OCI-LY1 (cell line): ENCODE results near the gene PRR36.

Source experiments
- H2AFZ ChIP-seq: fragments of 200-600 bp; sonication (generic), shearing (Covaris generic); 2 replicates; pipeline ENCODE4 v1.6.0; 2014; ENCODE audit warnings: antibody characterized with exemption, mild to moderate bottlenecking, low read length
- H3F3A ChIP-seq: fragments of 200-600 bp; sonication (generic), shearing (Covaris generic); 2 replicates; pipeline ENCODE4 v1.6.0; 2014; ENCODE audit warnings: mild to moderate bottlenecking, antibody characterized with exemption, low read length, moderate library complexity; ENCODE audit not compliant: insufficient read depth
- H3K27ac ChIP-seq: fragments of 200-600 bp; sonication (generic); 2 replicates; pipeline ENCODE4 v1.5.1; 2014; ENCODE audit warnings: low read length, mixed run types, mild to moderate bottlenecking, low read depth; ENCODE audit not compliant: poor library complexity, severe bottlenecking
- H3K27me3 ChIP-seq: fragments of 200-600 bp; sonication (generic); 2 replicates; pipeline ENCODE4 v1.6.0; 2014; ENCODE audit warnings: antibody characterized with exemption, mild to moderate bottlenecking, low read length, moderate library complexity; ENCODE audit not compliant: insufficient read depth
- H3K36me3 ChIP-seq: fragments of 200-600 bp; sonication (generic); 2 replicates; pipeline ENCODE4 v1.6.1; 2014; ENCODE audit warnings: mild to moderate bottlenecking, antibody characterized with exemption, low read length, moderate library complexity, mixed read lengths; ENCODE audit not compliant: insufficient read depth
- H3K4me1 ChIP-seq: fragments of 200-600 bp; sonication (generic); 2 replicates; pipeline ENCODE4 v1.5.1; 2014; ENCODE audit warnings: mild to moderate bottlenecking, low read length, moderate library complexity; ENCODE audit not compliant: insufficient read depth, severe bottlenecking
- H3K4me2 ChIP-seq: fragments of 200-600 bp; sonication (generic), shearing (Covaris generic); 2 replicates; pipeline ENCODE4 v1.6.1; 2014; ENCODE audit warnings: low read length
- H3K4me3 ChIP-seq: fragments of 200-600 bp; sonication (generic); 2 replicates; pipeline ENCODE4 v1.5.1; 2014; ENCODE audit warnings: low read length, low read depth, mild to moderate bottlenecking, mixed read lengths; ENCODE audit not compliant: poor library complexity, severe bottlenecking
- H3K79me2 ChIP-seq: fragments of 200-600 bp; shearing (Covaris generic); 2 replicates; pipeline ENCODE4 v1.6.1; 2016; ENCODE audit warnings: mixed run types, low read length, mixed read lengths; ENCODE audit not compliant: insufficient read depth
- H3K9ac ChIP-seq: fragments of 200-600 bp; sonication (generic), shearing (Covaris generic); 2 replicates; pipeline ENCODE4 v1.6.1; 2014; ENCODE audit warnings: mild to moderate bottlenecking, low read length, mixed read lengths
- H3K9me2 ChIP-seq: fragments of 200-600 bp; sonication (generic), shearing (Covaris generic); 2 replicates; pipeline ENCODE4 v1.6.1; 2014; ENCODE audit warnings: low read depth, mild to moderate bottlenecking, low read length, mixed read lengths
- H3K9me3 ChIP-seq: fragments of 200-600 bp; shearing (Covaris generic); 2 replicates; pipeline ENCODE4 v1.6.1; 2014; ENCODE audit warnings: low read length, mixed read lengths
- H4K20me1 ChIP-seq: fragments of 200-600 bp; sonication (generic), shearing (Covaris generic); 2 replicates; pipeline ENCODE4 v1.6.0; 2016; ENCODE audit warnings: mild to moderate bottlenecking, low read length; ENCODE audit not compliant: insufficient read depth
- EZH2 ChIP-seq: fragments of 200-600 bp; sonication (generic), shearing (Covaris generic); IDR thresholded peaks from 2 replicates; pipeline ENCODE4 v1.8.0; 2017; ENCODE audit warnings: borderline replicate concordance, mixed run types, mild to moderate bottlenecking, antibody characterized with exemption, low read length, moderate library complexity, mixed read lengths
- TF ChIP-seq, protein P1 (sequence below): fragments of 200-600 bp; sonication (generic), shearing (Covaris generic); IDR thresholded peaks from 2 replicates; pipeline ENCODE4 v1.5.1; 2017; ENCODE audit warnings: mild to moderate bottlenecking, antibody characterized with exemption, low read length, moderate library complexity, mixed read lengths

The PRR36 gene

DNA sequence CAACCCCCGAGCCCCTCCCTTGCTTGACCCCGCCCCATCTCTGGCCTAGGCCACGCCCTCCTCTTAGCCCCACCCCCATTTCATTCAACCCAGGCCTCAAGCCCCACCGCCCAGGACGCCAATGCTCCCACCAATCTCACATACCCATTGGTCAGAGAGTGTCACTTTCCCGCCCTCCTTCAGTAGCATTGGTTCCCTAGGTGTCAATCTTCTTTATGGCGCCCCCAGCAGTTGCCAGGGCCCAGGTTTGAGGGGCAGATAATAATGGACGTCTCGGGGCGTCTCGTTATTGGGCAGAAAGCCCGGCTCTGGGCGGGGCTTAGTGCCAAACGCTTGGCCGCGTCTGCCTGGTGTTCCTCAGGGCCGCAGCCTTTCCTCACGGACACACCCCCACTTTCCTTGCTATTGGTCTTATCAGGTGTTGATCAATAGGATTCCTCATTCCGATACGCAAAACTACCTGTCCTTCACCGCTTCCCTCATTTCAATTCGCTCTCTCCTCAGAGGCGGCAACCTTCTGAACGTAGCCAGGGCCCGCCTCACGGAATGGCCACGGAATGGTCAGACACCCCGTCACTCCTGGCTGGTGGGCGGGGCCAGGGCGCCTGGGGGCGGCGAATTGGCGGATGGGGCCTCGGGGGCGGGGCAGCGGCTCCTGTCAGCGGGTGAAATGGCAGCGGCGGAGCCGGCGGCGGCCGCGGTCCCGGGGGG is 44.5 kb downstream of the PRR36 start, which contains the start of gene EVI5L:
TSS of gene EVI5L (plus strand) at position 658 of the 711 bp plus-strand sequence. CDS start 16,325 bp downstream, outside the sequence.
- H3K27me3 ChIP-seq = no peaks in the 10 kb centered on the region
- peak within 1 kb of the TSS; percentile 63 for H3K9ac ChIP-seq
- peak within 1 kb of the TSS; percentile 69 for H3K4me3 ChIP-seq
- H3K27ac ChIP-seq = no peak within 1 kb of the TSS
- H3K36me3 ChIP-seq = no peaks in the 10 kb centered on the region
- no peaks in the 10 kb centered on the region for H3K9me3 ChIP-seq
- no peak within 1 kb of the TSS; the same call in 1 of the 2 replicates for H2AFZ ChIP-seq
- peaks cover 14% of the 10 kb centered on the region for H3K4me1 ChIP-seq
- TF ChIP-seq, protein P1, sequence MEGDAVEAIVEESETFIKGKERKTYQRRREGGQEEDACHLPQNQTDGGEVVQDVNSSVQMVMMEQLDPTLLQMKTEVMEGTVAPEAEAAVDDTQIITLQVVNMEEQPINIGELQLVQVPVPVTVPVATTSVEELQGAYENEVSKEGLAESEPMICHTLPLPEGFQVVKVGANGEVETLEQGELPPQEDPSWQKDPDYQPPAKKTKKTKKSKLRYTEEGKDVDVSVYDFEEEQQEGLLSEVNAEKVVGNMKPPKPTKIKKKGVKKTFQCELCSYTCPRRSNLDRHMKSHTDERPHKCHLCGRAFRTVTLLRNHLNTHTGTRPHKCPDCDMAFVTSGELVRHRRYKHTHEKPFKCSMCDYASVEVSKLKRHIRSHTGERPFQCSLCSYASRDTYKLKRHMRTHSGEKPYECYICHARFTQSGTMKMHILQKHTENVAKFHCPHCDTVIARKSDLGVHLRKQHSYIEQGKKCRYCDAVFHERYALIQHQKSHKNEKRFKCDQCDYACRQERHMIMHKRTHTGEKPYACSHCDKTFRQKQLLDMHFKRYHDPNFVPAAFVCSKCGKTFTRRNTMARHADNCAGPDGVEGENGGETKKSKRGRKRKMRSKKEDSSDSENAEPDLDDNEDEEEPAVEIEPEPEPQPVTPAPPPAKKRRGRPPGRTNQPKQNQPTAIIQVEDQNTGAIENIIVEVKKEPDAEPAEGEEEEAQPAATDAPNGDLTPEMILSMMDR = no peak
- TF ChIP-seq EZH2 = no peak
- peak within 1 kb of the TSS; percentile 73 for H3K4me2 ChIP-seq
- no peaks in the 10 kb centered on the region for H3K9me2 ChIP-seq
- H3F3A ChIP-seq = no peaks in the 10 kb centered on the region
- H3K79me2 ChIP-seq = no peaks in the 10 kb centered on the region
- no peaks in the 10 kb centered on the region for H4K20me1 ChIP-seq

- Histone ChIP-seq H3K79me2 (no peaks in the 10 kb centered on the region), H2AFZ (no peak overlapping the region; the same call in 1 of the 2 replicates), H3K4me3 (peak overlapping the region; percentile 69)
Observed at GRCh38 chr19:7829166-7829520, 45.0 kb downstream of the PRR36 start.

GRCh38 chr19:7823686-7824301 is 50.4 kb downstream of the PRR36 start:
- 0 out of 2 replicates have a peak, but pooled peaks cover 7% of the 10 kb centered on the region for H3K27me3 ChIP-seq
- no peaks in the 10 kb centered on the region for H3K4me1 ChIP-seq
- H3K9me3 ChIP-seq = no peaks in the 10 kb centered on the region
- no peaks in the 10 kb centered on the region for H4K20me1 ChIP-seq
- TF ChIP-seq, protein P1 = no peak
- TF ChIP-seq EZH2 = no peak
- no peak overlapping the region for H3K27ac ChIP-seq
- no peak overlapping the region for H3K4me3 ChIP-seq
- no peaks in the 10 kb centered on the region for H3F3A ChIP-seq
- H3K9ac ChIP-seq = no peak overlapping the region
- H3K4me2 ChIP-seq = no peak overlapping the region
- no peaks in the 10 kb centered on the region for H3K79me2 ChIP-seq
- H3K9me2 ChIP-seq = no peaks in the 10 kb centered on the region
- no peak overlapping the region for H2AFZ ChIP-seq
- H3K36me3 ChIP-seq = no peaks in the 10 kb centered on the region

More at GRCh38 chr19:7829166-7829520, 45.0 kb downstream of the PRR36 start:
- Histone ChIP-seq H3F3A (no peaks in the 10 kb centered on the region), H3K4me2 (peak overlapping the region; percentile 55), H3K4me1 (peaks cover 14% of the 10 kb centered on the region), H3K27me3 (no peaks in the 10 kb centered on the region), H3K27ac (no peak overlapping the region), H3K9ac (no peak overlapping the region), H4K20me1 (no peaks in the 10 kb centered on the region), H3K9me2 (no peaks in the 10 kb centered on the region), H3K36me3 (no peaks in the 10 kb centered on the region), H3K9me3 (no peaks in the 10 kb centered on the region)
- TF ChIP-seq, protein P1 = no peak
- no peak for TF ChIP-seq EZH2
